T-helper 1 cell (primary cell): ENCODE results near the gene DHCR7.
A peak's percentile ranks its signal among the peaks of the same experiment; 100 is the strongest.

Experiments
- DNase-seq, 5 donors: peaks; one replicate each; pipeline ENCODE4 v3.0.0-alpha.2; 2012 to 2020

DHCR7 gene

GRCh38 chr11:71456294-71456693 lies 8.1 kb upstream of the DHCR7 start:
- DNase-seq: no peak

GRCh38 chr11:71454470-71455113 lies 6.4 kb upstream of the DHCR7 start:
- DNase-seq: peak in 3 of 5 donors; percentile 13 to 33 (median 30)

GRCh38 chr11:71453918-71454304 lies 5.7 kb upstream of the DHCR7 start:
- DNase-seq: no peak

GRCh38 chr11:71453037-71453917 lies 5.1 kb upstream of the DHCR7 start, which contains the start of gene NADSYN1:
TSS of gene NADSYN1 (plus strand) at chr11:71453203. CDS start at chr11:71453297, 94 bp downstream.
- DNase-seq: peak; percentile 91 to 95 (median 92)

- peak in 4 of 5 donors; percentile 35 to 84 (median 49) for DNase-seq
These were observed 4.2 kb upstream of the DHCR7 start for GRCh38 chr11:71452199-71453036.

GRCh38 chr11:71451596-71452198 lies 3.5 kb upstream of the DHCR7 start:
- no peak for DNase-seq

GRCh38 chr11:71450939-71451338 lies 2.7 kb upstream of the DHCR7 start:
- no peak for DNase-seq

GRCh38 chr11:71450507-71450906 lies 2.3 kb upstream of the DHCR7 start:
- no peak for DNase-seq

- no peak for DNase-seq
These were observed 1.4 kb upstream of the DHCR7 start for GRCh38 chr11:71449596-71449995.

GRCh38 chr11:71447791-71448256 lies 369 bp downstream of the DHCR7 start:
- DNase-seq: peak in 4 of 5 donors; percentile 22 to 44 (median 32)

- DNase-seq: peak in 1 of 5 donors; percentile 12
These were observed 1.1 kb downstream of the DHCR7 start for GRCh38 chr11:71446942-71447688.

GRCh38 chr11:71446150-71446549 lies 2.0 kb downstream of the DHCR7 start:
- no peak for DNase-seq

- DNase-seq: no peak
These were observed 3.4 kb downstream of the DHCR7 start for GRCh38 chr11:71444811-71445210.

- DNase-seq: no peak
These were observed 4.3 kb downstream of the DHCR7 start for GRCh38 chr11:71443736-71444445.

- DNase-seq: no peak
These were observed 5.3 kb downstream of the DHCR7 start for GRCh38 chr11:71442880-71443279.

GRCh38 chr11:71442123-71442522 lies 6.1 kb downstream of the DHCR7 start:
- no peak for DNase-seq

GRCh38 chr11:71441251-71441650 lies 6.9 kb downstream of the DHCR7 start:
- no peak for DNase-seq

GRCh38 chr11:71440021-71440755 lies 8.0 kb downstream of the DHCR7 start:
- no peak for DNase-seq

- no peak for DNase-seq
These were observed 9.5 kb downstream of the DHCR7 start for GRCh38 chr11:71438650-71439049.

GRCh38 chr11:71437879-71438278 lies 10.3 kb downstream of the DHCR7 start:
- DNase-seq: no peak
